T-helper 1 cell (primary cell): ENCODE data around the gene NCKAP5L.
"Not testable (repeated sequence)": the region's sequence is repeated elsewhere in the genome, so short reads cannot be mapped to it uniquely, and the experiment has no call there.

ENCODE experiments used
- DNase-seq, 5 donors: peaks; one replicate each; pipeline ENCODE4 v3.0.0-alpha.2; 2012 to 2020
- total RNA-seq, 4 donors: gene quantifications; one replicate each; lab custom pipeline; 2026; lab: John Stamatoyannopoulos, UW

The NCKAP5L gene, protein sequence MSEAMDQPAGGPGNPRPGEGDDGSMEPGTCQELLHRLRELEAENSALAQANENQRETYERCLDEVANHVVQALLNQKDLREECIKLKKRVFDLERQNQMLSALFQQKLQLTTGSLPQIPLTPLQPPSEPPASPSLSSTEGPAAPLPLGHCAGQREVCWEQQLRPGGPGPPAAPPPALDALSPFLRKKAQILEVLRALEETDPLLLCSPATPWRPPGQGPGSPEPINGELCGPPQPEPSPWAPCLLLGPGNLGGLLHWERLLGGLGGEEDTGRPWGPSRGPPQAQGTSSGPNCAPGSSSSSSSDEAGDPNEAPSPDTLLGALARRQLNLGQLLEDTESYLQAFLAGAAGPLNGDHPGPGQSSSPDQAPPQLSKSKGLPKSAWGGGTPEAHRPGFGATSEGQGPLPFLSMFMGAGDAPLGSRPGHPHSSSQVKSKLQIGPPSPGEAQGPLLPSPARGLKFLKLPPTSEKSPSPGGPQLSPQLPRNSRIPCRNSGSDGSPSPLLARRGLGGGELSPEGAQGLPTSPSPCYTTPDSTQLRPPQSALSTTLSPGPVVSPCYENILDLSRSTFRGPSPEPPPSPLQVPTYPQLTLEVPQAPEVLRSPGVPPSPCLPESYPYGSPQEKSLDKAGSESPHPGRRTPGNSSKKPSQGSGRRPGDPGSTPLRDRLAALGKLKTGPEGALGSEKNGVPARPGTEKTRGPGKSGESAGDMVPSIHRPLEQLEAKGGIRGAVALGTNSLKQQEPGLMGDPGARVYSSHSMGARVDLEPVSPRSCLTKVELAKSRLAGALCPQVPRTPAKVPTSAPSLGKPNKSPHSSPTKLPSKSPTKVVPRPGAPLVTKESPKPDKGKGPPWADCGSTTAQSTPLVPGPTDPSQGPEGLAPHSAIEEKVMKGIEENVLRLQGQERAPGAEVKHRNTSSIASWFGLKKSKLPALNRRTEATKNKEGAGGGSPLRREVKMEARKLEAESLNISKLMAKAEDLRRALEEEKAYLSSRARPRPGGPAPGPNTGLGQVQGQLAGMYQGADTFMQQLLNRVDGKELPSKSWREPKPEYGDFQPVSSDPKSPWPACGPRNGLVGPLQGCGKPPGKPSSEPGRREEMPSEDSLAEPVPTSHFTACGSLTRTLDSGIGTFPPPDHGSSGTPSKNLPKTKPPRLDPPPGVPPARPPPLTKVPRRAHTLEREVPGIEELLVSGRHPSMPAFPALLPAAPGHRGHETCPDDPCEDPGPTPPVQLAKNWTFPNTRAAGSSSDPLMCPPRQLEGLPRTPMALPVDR (N-terminal part only)
- total RNA-seq = 14.6 to 21.2 (median 18.9) reads per million in 4 donors

DNA sequence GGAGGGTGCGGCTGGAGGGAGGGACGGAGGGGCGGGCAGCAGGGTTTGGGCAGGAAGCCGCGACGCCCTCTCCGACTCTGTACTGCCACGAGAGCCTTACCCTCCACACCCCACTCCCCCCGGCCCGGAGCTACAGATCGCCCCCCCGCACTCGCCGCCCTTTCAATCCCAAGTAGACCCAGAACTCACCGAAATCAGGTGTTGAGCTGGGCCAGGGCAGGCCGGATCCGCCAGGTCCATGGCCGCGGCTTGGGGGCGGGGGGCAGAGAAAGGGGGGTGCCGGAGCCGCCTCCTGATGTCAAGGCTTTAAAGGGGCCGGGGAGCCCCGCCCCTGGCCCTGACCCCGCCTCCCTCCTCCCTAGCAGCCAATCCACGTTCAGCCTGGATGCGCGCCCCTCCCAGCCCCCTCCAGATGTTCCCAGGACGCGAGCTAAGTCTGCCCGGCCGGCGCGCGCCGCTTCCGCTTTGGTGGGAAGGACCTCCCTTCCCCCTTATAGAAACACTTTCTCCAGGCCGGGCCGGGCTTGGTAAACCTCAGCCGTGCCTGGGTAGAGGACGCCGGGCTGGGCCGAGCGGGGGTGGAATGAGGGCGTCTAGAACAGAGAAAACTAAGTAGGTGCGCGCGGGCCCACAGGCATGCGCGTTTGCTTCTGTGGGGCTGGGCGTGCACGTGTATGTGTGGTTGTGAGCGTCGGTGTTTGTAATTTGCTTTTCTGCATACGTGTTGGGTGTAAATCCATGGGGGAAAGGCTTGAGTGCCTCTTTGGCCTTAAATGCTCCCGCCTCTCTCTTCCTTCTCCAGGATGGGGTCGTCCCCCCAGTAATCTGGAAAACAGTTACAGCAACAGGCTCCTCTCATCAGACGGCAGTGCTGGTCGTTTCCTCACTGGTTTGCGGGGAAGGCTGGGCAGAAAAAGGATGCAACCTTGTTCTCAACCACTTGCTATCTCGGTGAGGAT, at the start of gene NCKAP5L:
Gene NCKAP5L (minus strand): TSS at position 281 of the 959 bp plus-strand sequence. CDS start 24,369 bp downstream, outside the sequence.
- DNase-seq = peak; percentile 87 to 94 (median 92)

DNA sequence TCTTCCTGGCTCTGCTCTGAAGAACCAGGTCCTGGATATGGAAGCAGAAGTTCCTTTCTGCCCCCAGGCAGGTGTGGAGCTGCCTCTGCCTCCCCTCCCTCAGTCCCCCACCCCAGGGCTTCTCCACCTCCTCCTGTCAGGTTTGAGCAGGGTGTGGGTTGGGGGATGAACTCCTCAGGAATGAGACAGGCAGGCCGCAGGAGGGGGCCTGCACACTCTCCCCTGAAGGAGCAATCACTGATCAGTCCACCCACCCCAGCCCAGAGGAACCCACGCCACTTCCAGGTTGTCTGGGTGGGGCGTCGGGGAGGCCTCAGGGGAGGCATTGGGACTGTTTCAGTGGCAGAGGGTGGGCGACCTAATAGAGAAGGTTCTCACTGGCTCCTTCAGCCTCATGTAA, 48.9 kb upstream of the NCKAP5L start:
- no peak for DNase-seq

DNA sequence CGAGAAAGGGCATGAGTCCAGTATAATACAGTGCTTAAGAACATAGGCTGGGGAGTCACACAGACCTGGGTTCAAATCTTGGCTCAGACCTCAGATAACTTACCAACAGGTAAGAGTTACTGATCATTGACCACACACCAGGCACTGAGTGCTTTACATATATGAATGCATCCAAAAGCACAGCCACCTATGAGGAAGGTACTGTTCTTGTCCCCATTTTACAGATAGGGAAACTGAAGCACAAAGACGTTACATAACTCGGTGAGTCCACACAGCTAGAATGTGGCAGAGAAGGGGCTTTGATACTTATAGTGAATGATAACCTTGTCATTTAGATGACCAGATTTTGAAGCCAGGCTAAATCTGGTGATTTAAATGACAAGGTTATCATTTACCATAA, 47.9 kb upstream of the NCKAP5L start:
- DNase-seq = no peak

DNA sequence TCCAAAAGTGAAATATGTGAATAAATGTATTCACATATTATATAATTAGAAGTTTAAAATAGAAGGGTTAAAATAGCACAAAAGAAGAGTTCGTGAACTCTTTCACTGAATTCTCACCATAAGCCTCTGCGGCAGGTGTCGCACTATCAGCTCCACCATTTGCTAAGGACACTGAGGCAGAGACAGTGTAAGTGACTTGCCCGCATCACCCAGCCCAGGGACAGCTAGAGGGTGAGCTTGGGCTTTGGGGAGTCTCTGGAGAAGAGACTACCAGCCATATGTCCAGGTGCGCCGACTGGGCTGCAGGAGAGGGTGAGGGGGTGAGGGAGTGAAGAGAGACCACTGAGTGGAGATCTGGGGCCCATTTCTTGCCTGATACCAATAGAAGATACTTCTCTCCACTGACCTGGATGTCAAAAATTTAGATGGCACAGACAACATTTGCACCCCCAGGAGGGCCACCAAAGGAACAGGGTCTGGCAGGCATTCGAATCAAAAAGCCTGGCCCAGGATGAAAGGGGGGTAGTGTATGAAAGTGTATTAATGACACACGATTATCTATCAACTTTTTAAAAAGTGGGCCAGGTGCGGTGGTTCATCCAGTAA, 47.0 kb upstream of the NCKAP5L start:
- DNase-seq = no peak

DNA sequence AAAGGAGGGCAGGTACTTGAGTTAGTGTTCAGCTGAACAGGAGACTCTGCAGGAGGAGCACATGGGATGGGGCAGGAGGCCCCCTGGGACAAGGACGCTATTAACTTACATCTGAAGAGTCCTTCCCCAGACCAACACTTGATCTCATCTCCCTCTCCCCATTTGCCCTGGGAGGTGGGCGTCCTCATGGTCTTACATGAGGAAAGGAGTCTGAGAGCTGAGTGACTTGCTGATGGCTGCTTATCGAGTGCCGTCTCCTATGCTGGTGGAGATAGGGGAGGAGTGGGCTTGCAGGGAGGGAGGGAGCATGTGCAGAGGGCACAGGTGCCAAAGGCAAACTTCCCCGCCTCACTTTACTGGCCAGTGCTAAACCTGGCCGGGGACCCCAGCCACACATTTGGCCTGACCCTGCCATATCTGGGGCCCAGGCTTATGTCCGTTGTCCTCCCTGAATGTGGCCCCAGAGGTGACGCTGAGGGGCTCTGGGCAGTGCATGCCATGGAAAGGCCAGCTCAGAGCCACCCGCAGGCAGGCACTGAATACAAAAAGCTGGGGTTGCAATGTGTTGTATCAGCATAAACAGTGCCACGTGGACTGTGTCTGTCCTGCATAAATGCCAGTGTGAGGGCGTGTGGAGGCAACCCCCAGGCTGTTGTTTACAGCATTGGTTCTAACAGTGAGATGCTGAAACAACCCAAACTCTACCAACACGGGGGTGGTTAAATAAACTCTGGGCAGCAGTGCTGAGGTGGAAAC, 46.1 kb upstream of the NCKAP5L start:
- no peak for DNase-seq

DNA sequence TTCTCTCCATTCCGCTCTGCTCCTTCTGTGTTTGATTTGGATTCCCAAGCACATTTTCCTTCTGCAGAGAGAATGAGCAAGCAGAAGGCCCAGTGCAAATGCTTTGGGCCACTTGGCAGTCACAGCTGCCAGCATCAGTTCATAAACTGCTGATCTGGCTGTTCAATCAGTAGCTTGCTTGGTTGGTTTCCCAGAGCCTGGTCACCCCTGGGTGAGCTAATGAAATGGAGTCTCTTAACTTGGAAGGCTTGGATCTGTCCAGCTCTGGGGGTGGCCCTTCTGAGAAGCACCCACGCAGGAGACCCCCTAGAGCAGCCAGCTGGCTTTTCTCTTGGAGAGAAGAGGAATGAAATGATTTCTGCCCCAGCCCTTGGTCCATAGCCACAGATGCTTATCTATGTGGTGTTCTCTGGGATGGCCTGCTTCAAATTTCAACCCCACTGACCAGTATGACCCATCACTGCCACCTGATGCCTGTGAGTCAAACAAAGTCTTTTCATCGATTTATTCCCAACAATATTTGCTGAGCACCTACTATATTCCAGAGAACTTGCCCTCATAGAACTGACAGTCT, 45.2 kb upstream of the NCKAP5L start:
- DNase-seq = no peak

DNA sequence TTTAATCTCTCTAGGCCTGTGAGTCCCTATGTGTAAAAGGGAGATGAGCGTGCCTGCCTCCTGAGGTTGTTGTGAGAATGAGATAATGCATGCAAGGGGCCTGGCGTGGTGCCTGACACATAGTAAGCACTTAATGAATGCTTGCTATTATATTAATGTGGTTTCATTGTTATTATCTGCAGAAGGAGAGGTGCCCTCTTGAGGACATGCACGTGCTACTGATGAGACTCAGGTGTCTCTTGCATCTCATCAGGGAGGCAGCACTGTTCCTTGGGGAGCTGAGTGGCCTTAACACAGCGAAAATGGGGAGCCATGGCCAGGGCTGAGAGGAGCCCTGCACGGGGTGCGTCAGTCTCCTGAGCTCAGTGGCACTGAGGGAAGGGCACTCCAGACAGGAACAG, 44.6 kb upstream of the NCKAP5L start:
- DNase-seq = no peak

DNA sequence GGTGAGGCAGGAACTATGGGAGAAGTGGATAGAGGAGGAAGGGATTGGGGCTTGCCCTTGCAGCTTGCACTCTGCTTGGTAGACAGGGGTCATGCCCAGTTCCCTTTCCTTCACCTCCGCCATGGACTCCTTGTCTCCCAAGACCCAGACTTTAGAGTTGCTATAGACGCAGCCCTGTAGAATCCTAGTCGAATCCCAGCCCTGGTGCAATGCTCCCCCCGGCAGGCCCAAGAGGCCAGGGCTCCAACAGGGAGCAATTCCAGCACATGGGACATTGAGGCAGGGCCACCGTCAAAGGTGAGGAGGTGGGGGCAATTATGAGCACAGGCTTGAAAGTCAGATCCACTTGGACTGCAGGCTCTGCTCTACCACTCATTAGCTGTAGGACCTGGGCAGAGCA, 44.2 kb upstream of the NCKAP5L start:
- DNase-seq = no peak

DNA sequence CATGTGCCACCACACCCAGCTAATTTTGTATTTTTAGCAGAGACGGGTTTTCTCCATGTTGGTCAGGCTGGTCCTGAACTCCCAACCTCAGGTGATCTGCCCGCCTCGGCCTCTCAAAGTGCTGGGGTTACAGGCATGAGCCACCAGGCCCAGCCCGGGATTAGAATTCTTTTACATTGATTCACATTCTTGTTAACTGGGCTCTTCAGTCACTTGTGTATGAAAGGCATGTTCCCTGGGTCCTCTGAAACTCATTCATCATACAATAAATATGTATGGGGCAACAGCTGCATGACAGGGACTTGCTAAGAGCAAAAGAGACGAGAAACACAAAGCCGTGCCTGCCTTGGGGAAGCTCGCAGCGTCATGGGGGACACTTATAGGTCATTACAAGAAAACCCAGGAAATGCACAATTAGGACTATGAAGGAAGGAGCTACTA, 43.6 kb upstream of the NCKAP5L start:
- not testable (repeated sequence) for DNase-seq

DNA sequence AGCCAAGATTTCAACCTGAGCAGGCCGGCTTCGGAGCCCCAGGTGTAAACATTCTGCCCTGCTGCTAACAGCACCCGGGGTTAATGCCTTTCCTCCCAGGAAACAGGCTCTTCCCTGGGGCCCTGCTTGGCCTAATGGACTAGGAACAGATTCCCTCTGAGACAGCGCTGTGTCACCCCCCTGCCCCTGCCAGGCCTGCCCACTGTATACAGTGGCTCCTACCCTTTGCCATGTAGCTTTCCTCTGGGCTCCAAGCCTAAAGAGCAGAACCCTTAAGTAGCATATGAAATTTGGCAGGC, 43.0 kb upstream of the NCKAP5L start:
- DNase-seq = no peak

DNA sequence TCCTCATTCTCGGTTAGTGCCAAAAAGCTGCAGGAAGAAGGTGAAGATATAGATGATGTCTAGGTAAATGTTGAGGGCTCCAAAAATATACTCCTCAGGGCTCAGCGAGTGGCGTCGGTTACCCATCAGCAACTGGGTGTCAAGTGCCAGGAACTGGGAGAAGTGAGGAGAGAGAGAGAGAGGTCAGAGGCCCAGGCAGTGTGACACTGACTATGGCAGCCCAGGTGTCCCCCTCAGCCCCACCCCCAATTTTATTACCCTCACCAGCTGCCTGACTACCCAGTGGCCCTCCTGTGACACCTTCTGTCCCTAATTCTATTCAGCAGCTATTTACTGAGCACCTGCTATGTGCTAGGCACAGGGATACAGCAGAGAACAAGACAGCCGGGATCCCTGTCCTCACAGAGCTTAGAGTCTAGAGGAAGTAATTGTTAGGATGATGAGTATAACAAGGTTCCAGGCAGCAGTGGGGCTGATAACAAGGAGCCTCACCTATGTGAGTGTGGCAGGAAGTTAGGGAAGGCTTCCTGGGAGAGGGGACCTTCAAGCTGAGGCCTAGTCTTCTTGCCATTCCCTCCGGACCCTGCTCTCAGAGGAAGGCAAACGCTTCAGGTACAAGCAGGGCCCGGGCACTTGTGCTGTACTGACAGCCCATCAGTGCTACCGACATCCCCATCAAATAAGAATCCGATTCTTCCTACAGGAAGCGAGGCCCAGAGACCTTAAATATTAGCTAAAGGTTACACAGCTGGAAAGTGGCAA, 42.5 kb upstream of the NCKAP5L start:
- DNase-seq = no peak

DNA sequence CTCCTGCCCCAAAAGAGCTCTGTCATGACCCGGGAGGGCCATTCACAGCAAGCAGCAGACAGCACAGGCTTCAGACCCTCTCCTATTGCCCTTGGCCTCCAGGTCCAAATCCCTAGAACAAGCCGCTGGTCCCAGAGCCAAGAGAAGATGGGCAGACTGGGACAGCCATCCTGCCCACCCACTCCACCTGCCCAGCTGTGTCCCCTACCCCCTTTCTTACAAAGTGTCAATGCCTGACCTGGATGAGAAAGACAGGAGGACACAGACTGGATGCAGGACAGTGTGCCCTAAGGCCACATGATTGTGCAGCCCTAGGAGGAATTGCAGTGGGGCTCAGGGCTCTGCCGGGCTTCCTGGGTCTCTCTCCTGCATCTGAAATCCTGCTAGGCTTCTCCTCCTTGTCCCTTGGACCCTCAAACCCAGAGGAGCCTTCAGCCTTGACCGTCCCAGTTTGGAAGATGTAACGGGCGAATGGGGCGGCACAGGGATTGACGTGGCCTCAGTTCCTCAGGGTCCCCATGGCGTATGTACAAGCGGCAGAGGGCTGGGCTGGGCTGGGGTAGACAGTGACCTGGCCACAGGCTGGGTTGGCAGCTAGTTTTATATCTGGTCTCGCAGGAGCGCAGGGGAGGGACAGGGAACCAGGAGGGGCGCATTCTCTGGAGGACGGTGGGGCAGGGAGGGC, 41.7 kb upstream of the NCKAP5L start:
- DNase-seq = no peak

DNA sequence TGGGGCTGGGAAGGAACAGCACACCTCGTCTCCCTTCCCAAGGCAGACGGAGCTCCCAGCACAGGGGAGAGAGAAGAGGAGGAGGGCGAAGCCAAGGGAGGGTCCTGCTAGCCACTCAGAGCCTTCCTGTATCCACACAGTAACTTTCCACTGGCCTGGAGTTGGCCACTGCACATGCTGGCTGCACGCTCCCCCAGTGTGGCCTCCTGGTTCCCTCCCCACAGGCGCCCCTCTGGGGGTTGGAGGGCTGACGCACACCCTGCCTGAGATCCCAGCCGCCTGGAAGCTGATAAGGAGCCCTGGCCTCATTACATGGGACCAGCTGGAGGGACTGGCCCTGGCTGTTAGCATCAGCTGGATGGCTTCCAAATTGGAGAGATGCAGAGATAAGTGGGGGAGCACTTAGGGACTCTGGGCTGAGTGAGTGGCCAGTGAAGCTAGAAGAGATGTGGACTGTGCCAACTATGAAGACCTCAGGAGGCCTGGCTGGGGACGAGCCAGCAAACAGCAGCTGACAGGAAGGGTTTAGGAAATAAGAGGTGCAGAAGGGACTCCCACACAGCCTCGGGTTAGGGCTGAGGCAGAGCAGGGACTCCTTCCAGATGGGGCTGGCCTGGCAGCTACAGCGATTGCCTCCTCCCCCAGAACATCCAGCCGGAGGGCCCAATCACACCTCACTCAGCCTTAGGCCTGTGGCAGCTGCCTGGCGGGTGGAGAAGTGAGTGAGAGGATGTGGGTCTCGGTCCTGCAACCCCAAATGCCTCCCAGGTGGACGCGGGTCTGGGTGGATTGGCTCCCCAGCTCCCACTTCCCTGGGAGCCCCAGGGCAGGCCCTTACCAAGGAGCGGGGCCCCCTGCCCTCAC, 41.0 kb upstream of the NCKAP5L start:
- no peak for DNase-seq

DNA sequence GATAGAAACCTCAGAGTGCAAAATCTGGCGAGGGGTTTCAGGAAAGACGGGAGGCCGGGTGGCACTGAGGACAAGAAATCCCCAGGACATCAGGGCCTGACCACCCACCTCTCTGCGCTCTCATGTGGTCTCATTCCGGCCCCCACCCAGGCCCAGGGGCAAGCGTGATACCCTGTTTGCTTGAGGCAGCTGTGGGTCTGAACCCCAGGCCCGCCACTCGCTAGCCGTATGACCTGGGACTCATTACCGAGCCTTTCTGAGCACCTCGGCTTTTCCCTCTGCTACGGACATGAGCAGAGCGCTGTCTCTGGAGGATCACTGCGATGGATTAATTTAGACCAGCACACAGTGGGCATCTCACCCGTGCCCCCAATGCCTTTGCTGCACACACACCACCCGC, 40.2 kb upstream of the NCKAP5L start:
- DNase-seq = no peak

DNA sequence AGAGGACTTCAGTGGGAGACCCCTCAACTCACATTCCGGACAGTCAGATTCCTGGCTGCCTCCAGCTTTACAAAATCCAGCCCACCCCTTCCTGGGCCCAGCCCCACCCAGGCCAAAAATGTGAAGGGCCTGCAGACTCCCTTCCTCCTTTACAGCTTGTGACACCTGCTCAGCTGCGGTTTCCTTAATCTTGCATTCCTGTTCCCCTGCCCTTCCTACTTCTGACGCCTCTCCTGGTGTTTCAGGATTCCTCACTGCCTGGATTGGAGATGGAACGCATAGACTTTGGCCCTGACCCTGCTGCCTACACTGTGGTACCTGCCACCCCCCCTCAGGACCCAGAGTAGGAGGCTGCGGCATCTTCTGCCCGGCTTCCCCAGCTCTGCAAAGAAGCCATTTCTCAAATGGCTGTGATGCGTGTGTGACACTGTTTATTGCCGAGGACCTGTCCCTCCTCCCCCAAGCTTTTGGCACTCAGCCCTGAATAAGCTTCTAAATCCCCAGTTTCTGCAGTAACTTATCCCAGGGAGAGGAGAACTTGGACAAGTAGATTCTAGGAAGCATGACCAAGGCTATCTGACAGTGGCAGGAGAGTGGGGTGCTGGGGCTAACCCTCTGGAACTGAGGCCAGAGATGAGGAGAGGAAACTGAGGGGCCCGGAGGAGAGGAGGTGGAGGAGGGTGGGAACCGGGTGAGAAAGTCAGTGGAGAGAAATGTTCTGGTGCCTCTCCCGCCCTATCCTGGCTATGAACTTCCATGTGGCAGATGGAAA, 39.5 kb upstream of the NCKAP5L start:
- DNase-seq = no peak

DNA sequence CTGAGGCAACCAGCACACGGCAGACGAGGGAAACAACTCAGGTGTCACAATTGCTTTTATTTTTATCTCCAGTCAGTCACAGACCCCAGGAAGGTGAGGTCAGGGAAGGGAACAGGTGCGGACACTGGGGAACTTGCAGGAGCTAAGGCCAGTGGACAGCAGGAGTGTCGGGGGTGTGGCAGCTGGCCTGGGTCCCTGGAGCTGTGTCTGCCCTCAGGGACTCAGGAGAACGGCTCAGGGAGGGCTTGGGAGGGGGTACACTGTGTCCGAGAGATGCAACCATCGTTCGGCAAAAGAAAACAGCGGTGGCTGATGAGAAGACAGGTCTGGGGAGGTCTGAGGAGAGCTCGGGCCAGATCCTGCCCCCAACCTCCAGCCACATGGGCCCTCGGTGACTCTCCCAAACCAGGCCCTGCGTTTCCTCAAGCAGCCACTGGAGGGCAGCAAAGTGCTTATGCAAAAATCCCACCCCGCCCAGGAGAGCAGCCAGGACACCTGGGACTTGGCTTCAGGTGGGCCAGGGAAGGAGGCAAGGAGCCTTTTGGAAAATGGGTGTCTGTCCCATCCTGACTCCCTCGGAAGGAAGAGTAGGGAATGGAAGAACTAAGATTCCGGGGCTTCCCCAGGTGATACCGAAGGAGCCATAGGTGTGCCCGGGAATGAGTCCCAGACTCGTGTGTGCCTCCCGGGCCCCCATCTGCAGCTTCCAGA, 38.8 kb upstream of the NCKAP5L start:
- DNase-seq = peak; percentile 38 to 62 (median 53)
